Measurements from ENCODE around the gene USP20. TPM values are rescaled to one million over a fixed set of nuclear protein-coding genes. Genes with fewer than 3 reads are reported as not detected.

Gene USP20
- total RNA-seq, 1 donor from 2014 or later = 14.0 TPM

DNA sequence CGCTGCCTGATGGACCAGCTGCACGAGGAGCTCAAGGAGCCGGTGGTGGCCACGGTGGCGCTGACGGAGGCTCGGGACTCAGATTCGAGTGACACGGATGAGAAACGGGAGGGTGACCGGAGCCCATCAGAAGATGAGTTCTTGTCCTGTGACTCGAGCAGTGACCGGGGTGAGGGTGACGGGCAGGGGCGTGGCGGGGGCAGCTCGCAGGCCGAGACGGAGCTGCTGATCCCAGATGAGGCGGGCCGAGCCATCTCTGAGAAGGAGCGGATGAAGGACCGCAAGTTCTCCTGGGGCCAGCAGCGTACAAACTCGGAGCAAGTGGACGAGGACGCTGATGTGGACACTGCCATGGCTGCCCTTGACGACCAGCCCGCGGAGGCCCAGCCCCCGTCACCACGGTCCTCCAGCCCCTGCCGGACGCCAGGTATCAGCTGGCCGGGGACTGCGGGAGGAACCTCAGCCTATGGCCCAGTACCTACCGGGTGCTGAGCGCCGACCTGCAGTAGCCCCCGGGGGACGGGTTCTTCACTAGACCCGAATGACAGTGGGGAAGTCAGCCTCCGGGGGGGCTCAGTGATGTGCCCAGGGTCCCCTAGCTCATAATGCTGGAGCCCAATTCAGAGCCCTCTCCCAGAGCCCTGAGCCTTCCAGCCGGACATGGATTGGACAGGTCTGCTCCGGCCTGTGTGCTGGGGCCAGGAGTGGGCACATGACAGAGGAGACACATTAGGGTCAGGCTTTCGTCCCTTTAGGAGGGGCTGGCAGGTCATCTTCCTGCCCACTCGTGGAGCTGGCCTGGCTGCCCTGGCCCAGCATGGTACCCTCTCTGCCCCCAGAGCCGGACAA, 33.0 kb downstream of the USP20 start:
- peak; percentile 63 for DNase-seq (ENCODE audit: missing footprints)

DNA sequence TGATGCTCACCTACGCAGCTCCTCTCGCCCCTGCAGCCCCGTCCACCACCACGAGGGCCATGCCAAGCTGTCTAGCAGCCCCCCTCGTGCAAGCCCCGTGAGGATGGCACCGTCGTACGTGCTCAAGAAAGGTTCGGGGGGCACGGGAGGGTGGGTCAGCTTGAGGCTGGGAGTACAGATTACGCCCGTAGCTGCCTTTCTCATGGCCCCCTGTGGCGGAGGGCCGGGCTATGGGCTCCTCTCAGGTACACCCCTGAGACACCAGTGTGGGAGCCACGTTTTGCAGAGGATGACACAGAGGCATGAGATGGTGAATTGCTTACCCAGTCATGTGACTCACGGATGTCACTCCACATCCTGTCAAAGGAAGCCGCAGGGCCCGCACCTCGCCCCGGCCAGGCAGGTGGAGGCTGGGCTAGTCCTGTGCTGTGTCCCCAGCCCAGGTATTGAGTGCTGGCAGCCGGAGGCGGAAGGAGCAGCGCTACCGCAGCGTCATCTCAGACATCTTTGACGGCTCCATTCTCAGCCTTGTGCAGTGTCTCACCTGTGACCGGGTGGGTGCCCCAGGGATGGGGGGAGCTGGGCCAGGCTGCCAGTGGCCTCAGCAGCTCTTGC, 33.7 kb downstream of the USP20 start:
- ATAC-seq (peak; percentile 38), DNase-seq (ENCODE audit: missing footprints) (peak; percentile 75)
- intact Hi-C loops (cut with DNase I) = no loop called here

More for the DNA sequence above, 33.0 kb downstream of the USP20 start:
- intact Hi-C loops (cut with DNase I) = no loop called here
- peak; percentile 12 for ATAC-seq

DNA sequence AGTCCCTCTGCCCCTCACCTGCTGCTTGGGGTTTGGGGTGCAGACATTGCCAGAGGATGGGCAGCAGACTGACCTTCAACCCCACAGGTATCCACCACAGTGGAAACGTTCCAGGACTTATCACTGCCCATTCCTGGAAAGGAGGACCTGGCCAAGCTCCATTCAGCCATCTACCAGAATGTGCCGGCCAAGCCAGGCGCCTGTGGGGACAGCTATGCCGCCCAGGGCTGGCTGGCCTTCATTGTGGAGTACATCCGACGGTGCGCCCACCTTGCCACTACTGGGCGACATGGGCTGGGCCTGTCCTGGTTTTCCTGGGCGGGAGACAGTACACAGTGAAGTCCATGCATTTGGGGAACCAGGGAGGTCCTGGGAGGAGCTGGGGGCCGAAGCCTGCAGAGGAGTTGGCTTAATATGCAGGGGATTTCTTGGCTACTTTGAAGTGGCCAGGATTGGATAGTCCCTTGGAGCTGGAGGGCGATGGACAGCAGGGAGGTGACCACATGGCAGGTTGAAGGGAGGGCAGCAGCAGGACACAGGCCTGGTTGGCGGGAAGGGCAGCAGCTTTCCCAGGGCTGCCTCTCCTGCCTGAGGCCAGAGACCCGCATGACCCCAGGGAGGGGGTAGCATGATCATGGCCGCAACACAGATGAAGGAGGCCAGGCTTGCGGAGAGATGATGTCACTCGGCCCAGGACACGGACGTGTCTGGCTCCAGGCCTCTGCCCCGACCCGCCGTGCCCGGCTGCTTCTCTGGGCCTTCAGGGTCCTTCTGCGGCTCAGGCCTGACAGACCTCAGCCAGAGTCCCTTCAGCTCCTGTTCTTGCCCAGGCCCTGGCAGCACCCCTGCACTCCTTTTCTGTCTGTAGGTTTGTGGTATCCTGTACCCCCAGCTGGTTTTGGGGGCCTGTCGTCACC, 34.6 kb downstream of the USP20 start:
- ATAC-seq (no peak), DNase-seq (ENCODE audit: missing footprints) (no peak)
- intact Hi-C loops (cut with DNase I) = no loop called here

DNA sequence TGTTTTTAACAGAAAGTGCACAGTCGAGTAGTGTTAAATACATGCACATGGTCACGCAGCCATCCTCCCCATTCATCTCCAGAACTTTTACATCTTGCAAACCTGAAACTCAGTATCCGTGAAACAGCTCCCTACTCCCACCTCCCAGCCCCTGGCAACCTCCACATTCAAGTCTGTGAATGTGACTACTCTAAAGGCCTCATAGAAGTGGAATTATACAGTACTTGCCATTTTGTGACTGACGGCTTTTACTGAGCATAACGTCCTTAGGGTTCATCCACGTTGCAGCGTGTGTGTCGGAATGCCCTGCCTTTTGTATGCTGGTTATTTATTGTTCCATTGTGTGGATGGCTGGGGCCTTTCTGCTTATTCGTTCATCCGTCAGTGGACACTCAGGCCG, 35.8 kb downstream of the USP20 start:
- intact Hi-C loops (cut with DNase I) = no loop called here
- DNase-seq (ENCODE audit: missing footprints) (no peak), ATAC-seq (no peak)

DNA sequence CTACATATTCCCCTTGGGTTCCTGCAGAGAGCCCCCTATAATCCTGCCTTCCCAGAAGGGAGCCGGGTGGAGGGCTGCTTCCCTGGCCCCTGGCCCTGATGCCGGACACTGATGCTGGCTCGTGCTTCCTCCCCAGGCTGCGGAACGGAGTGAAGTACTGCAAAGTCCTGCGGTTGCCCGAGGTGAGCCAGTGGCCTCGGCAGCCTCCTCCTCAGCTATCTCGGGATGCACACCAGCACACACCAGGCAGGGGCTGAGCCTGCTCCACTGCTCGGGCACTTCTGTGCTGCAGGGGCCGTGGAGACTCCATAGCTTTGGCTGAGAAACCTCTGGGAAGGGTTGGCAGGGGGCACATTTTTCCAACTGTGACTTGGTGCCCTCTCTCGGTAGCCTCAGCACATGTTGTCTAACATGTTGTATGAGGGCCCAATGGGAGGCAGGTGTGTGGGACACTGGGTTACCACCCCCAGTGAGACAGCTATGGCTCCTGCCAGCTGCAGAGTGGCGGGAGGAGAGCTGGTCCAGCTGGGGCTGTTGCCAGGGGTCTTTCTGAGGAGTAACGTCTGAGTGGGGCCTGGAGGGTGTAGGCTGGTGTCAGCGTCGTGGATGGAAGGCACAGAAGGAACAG, 38.4 kb downstream of the USP20 start:
- ATAC-seq = no peak
- intact Hi-C loops (cut with DNase I) = no loop called here
- DNase-seq (ENCODE audit: missing footprints) = no peak

DNA sequence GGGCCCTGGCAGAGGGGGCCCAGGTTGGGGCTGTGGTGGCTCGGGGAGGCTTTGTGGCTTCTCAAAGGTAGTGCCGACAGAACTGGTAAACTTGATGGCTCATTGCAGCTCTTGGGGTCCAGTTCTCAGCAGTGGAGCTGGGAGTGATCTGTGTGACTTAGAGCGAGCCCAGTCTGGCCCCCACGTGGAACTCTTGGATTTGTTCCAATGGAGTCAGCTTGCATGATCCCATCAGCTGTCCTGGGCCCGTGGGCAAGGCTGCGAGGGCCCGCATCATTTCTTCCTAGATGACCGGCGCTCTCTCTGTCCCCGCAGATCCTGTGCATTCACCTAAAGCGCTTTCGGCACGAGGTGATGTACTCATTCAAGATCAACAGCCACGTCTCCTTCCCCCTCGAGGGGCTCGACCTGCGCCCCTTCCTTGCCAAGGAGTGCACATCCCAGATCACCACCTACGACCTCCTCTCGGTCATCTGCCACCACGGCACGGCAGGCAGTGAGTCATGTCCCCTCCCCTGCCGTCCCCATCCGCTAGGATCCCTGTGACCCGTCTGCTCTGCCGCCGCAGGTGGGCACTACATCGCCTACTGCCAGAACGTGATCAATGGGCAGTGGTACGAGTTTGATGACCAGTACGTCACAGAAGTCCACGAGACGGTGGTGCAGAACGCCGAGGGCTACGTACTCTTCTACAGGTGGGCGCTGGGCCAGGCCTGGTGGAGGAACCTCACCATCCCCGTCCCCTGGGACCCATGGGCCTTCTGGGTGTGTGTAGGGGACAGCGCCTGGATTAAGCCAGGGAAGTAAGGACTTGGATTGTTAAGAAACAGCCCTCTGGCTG, 39.2 kb downstream of the USP20 start:
- DNase-seq (ENCODE audit: missing footprints) (no peak), ATAC-seq (no peak)
- intact Hi-C loops (cut with DNase I) = no loop called here

DNA sequence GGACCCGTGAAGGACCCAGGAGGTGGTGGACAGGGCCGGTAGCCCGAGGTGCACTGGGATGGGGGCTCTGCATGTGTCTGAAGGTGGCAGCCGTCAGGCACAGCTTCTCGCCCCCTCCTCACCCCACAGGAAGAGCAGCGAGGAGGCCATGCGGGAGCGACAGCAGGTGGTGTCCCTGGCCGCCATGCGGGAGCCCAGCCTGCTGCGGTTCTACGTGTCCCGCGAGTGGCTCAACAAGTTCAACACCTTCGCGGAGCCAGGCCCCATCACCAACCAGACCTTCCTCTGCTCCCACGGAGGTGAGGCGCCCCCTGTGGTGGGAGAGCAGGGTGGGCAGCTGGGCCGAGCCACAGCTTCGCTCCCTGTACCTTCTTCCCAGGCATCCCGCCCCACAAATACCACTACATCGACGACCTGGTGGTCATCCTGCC, 39.9 kb downstream of the USP20 start:
- intact Hi-C loops (cut with DNase I) = no loop called here
- DNase-seq (ENCODE audit: missing footprints) (peak; percentile 55), ATAC-seq (no peak)

DNA sequence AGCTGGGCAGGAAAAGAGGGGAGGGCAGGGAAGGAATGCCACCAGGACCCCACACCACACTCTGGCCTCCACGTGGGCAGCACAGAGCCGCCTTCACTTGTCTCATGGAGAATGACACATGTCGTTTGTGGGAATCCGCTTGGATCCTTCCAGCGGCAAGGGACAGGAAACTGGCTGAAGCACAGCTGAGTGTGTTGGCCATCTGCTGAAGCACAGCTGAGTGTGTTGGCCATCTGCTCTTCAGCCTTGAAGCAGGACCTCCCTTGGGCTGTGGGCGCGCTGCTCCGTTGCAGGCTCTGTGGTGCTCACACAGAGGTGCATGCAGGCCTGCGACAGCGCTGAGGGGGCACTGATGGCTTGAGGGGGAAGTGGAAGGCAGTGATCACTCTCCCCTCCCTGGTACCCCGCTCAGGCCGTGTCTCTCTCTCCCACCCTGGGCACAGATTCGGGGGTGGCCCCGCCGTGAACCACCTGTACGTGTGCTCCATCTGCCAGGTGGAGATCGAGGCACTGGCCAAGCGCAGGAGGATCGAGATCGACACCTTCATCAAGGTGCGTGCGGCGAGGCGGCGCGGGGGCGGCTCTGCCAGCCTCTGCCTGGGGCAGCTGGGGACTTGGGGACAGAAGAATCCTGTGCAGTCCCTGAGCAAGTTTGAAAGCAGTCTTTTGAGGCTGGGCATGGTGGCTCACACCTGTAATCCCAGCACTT, 40.6 kb downstream of the USP20 start:
- no peak for ATAC-seq
- intact Hi-C loops (cut with DNase I) = no loop called here
- no peak for DNase-seq (ENCODE audit: missing footprints)

DNA sequence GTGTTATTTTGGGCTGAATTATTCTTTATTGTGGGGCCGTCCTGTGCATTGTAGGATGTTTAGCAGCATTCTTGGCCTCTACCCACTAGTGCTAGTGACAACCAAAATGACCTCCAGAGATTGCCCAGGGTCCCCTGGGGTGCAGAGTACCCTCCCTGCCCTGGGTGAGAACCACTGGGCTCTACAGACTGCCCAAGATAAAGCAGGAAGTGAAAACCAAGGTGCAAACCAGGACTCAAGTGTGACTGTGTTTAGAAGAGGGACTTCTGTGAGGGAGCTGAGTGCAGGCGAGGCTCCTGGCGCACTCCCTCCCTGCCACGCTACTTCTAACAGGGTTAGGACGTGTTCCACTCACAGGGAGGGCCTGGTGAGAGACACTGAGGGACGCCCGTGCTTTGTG, 41.6 kb downstream of the USP20 start:
- no peak for DNase-seq (ENCODE audit: missing footprints)
- ATAC-seq = no peak
- intact Hi-C loops (cut with DNase I) = no loop called here

DNA sequence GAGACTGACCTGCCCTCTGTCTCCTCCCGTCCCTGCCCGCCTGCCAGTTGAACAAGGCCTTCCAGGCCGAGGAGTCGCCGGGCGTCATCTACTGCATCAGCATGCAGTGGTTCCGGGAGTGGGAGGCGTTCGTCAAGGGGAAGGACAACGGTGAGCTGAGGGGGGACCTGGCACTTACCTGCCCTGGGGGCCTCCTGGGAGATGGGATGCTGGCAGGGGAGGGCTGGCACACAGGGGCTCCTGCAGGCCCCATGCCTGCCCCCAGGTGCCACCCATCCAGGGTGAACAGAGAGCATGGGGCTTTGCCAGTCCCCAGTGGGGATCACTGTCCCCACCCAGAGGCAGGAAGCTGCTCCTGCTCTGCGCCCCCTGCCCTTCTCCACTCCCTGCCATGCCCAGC, 43.0 kb downstream of the USP20 start:
- ATAC-seq = no peak
- intact Hi-C loops (cut with DNase I) = no loop called here
- DNase-seq (ENCODE audit: missing footprints) = no peak

DNA sequence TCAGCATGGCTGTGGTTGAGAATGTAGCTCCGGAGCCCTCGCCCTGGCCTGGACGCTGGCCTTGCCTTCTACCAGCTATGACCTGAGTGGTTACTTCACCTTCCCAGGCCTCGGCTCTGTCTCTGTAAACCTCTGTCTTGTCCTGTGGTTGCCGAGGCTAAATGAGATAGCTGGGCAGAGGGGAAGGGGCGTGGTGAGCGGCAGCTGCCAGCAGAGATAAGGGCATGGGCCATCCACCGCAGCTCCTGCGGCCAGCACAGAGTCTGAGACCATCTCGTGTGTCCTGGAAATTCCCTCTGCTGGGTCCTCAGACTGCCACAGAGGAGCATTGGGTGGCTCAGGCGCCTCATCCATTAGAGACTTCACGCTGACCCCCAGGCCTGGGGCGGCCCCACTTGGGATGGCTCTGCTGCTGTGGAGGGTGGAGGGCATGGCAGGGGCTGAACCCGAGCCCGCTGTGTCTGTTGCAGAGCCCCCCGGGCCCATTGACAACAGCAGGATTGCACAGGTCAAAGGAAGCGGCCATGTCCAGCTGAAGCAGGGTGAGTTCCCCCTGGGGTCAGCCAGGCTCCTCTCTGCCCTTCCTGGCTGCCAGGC, 43.9 kb downstream of the USP20 start:
- no peak for ATAC-seq
- intact Hi-C loops (cut with DNase I) = no loop called here
- peak; percentile 67 for DNase-seq (ENCODE audit: missing footprints)

DNA sequence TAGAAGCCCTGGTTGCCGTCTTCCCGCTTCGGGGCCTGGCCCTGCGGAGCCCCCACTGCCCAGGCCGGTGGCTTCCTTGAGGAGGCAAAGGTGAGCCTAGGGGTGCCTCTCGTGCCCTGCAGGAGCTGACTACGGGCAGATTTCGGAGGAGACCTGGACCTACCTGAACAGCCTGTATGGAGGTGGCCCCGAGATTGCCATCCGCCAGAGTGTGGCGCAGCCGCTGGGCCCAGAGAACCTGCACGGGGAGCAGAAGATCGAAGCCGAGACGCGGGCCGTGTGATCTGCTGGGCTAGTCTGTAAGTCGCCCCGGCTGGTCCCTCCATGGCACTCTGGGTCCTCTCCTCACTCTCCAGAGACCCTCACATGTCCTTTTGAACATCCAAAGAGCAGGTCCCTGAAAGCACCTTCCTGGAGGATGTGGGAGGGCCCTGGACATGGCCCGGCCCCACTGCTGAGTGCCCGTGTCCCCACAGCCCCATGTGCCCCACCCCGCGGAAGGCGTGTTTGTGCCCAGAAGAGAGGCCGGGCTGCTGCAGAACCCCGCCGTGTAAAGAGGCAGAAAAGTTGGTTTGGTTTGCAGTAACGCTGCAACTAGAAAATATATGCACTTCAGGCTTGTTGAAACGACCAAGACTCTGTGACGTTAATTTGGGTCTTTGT, 44.9 kb downstream of the USP20 start:
- DNase-seq (ENCODE audit: missing footprints) = no peak
- no peak for ATAC-seq
- intact Hi-C loops (cut with DNase I) = no loop called here

DNA sequence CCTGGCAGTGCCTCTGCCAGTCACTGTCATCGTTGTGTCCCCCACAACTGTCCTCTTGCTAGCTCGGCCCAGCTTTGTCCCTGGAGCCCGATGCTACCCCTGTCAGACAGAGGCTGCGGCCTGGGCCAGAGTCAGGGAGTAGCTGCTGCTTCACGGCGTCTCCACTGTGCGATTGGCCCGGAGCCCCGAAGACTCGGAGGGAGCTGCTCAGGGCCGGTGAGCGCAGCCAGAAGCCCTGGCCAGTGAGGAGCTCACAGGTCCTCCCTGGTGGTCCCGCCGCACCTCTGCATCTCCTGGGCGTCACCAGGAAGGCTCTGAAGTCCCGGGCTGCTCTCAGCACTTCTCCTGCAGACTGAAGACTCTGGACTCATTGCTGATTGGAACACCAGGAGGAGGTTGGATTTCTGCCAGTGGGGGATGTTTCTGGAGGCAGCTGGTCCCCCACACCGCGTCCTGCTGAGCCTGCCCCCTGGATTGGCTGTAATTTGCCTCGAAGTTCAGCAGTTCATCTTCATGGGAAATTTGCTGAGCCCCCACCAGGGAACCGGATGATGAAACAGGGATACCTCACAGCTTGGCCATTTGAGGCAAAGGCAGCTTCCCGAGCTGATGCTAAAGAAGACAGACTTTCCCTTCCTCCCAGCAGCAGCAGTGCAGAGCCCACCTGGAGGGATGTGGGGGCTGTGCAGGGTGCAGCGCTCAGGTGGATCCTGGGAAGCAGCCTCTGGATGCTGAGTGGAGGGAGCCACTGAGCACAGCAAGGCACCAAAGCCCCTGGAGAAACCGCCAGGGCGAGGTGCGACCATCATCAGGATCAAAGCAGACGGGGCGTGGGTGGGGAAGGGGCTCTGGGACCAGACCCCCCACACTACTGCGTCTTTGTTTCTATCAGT, 45.6 kb downstream of the USP20 start:
- DNase-seq (ENCODE audit: missing footprints) (peak; percentile 64), ATAC-seq (no peak)
- intact Hi-C loops (cut with DNase I) = no loop called here

DNA sequence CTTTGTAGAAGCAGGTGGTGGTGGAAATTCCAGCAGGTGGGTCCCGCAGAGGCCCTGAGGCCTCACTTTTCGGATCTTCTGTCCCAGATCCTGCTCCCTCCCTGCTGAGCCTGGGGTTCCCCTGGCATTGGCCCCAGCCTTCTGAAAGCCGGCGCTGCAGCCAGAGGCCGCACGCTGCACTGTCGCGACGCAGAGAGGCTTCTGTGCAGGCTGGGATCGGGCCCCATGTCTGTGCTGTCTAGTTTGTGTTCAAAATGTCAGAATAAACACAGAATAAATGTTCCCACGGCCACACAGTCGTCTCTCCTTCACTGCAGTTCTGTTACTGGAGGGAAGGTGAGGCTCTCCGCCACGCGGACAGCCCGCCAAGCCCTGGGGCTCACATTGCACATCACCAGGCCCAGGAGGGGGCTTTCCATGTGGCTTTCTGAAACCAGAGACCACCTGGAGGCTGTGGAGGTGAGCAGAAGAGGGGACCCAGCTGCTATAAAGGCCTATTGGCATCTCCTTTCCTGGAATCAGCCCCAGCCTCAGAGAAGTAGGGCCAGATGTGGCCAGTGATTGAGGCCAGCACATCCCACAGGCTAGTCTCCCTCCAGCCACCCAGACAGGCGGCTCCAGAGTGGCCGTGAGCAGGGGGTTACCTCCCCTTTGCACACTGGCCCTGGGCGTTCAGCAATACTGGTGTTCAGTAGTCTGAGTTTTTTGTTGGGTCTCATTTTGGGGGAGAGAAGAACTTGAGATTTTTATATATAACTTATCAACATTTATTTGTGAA, 46.5 kb downstream of the USP20 start:
- intact Hi-C loops (cut with DNase I) = no loop called here
- DNase-seq (ENCODE audit: missing footprints) (peak; percentile 64), ATAC-seq (no peak)
